Endothelial cell of umbilical vein (primary cell): ENCODE measurements around the gene ILKAP. TPM values are rescaled to one million over a fixed set of nuclear protein-coding genes. Genes with fewer than 3 reads are reported as not detected.

ENCODE experiments used
- BruUV-seq: library from RNA; stranded (reverse); fragments of 400-500 nt; replicated peaks from 2 replicates; lab custom pipeline; 2021; lab: Mats Ljungman, UMichigan
- CTCF ChIA-PET: fragments of 300-600, 350-600 bp; sonication (Branson Sonifier 250); formaldehyde crosslinking; loops from one replicate; lab custom pipeline; 2021; ENCODE audit warnings: antibody characterized with exemption, inconsistent platforms; lab: Charles Lee
- POLR2A ChIA-PET: fragments of 300-600, 350-600 bp; sonication (Branson Sonifier 250); formaldehyde crosslinking; loops from one replicate; lab custom pipeline; 2021; ENCODE audit warnings: antibody characterized with exemption, inconsistent platforms; lab: Charles Lee
- DNase-seq: peaks from one replicate; pipeline ENCODE4 v3.0.0-alpha.2; 2011; ENCODE audit warnings: low read depth, low spot score
- FAIRE-seq: peaks from 2 replicates; lab custom pipeline; 2011; peaks lifted over from hg19 to GRCh38; lab: Jason Lieb, UNC
- H2AFZ ChIP-seq: 2 replicates; pipeline ENCODE4 v1.6.0; 2012; ENCODE audit warnings: low read depth, low read length, control low read depth, inconsistent platforms
- H3K27ac ChIP-seq: 2 replicates; pipeline ENCODE4 v1.5.1; 2011; ENCODE audit warnings: low read depth, mild to moderate bottlenecking, control low read depth, low read length, moderate library complexity; ENCODE audit not compliant: insufficient read depth
- H3K27me3 ChIP-seq, 2 experiments: 2 replicates each; pipeline versions ENCODE4 v1.6.0 to v1.6.1; 2011; ENCODE audit warnings: low read length in 2 of 2, mixed read lengths in 1 of 2; ENCODE audit not compliant: control insufficient read depth in 2 of 2, insufficient read depth in 2 of 2
- H3K36me3 ChIP-seq, 2 experiments: 2 replicates in 1 of 2; 3 replicates in 1 of 2; pipeline ENCODE4 v1.5.1; 2011; ENCODE audit warnings: low read length in 2 of 2, mild to moderate bottlenecking in 1 of 2, moderate library complexity in 1 of 2; ENCODE audit not compliant: control insufficient read depth in 2 of 2, insufficient read depth in 2 of 2; ENCODE audit errors: extremely low read depth in 1 of 2
- H3K4me1 ChIP-seq: 3 replicates; pipeline ENCODE4 v1.5.1; 2011; ENCODE audit warnings: mild to moderate bottlenecking, low read length; ENCODE audit not compliant: control insufficient read depth, insufficient read depth; ENCODE audit errors: extremely low read depth
- H3K4me2 ChIP-seq: 2 replicates; pipeline ENCODE4 v1.6.1; 2011; ENCODE audit warnings: low read length, control low read depth, mixed read lengths; ENCODE audit not compliant: insufficient read depth
- H3K4me3 ChIP-seq, 3 experiments: fragments of 200-600 bp in 1 of 3; sonication (generic), shearing (Covaris generic) in 1 of 3; replicated peaks in 1 of 3; 2 replicates each; pipeline ENCODE4 v1.5.1; 2011 to 2016; ENCODE audit warnings: control low read depth in 3 of 3, low read length in 3 of 3, mild to moderate bottlenecking in 2 of 3, inconsistent platforms in 1 of 3, low read depth in 1 of 3, moderate library complexity in 1 of 3; ENCODE audit not compliant: insufficient read depth in 1 of 3
- H3K79me2 ChIP-seq: 2 replicates; pipeline ENCODE4 v1.6.0; 2012; ENCODE audit warnings: low read length, inconsistent platforms; ENCODE audit not compliant: control insufficient read depth, insufficient read depth
- H3K9ac ChIP-seq: replicated peaks from 2 replicates; pipeline ENCODE3; 2011; ENCODE audit warnings: low read length, control low read depth; ENCODE audit not compliant: insufficient read depth; ENCODE audit errors: extremely low read depth
- H3K9me1 ChIP-seq: replicated peaks from 3 replicates; pipeline ENCODE4 v1.6.0; 2011; ENCODE audit warnings: mild to moderate bottlenecking, low read length; ENCODE audit not compliant: control insufficient read depth, insufficient read depth; ENCODE audit errors: extremely low read depth
- H3K9me3 ChIP-seq: replicated peaks from 2 replicates; pipeline ENCODE4 v1.5.1; 2012; ENCODE audit warnings: low read length, inconsistent platforms; ENCODE audit not compliant: control insufficient read depth, insufficient read depth
- H4K20me1 ChIP-seq: replicated peaks from 2 replicates; pipeline ENCODE3; 2011; ENCODE audit warnings: mild to moderate bottlenecking, low read length; ENCODE audit not compliant: control insufficient read depth, insufficient read depth; ENCODE audit errors: extremely low read depth
- GATA2 ChIP-seq: IDR thresholded peaks from 2 replicates; pipeline ENCODE4 v1.7.0; 2011; ENCODE audit warnings: low read depth, mild to moderate bottlenecking, moderate library complexity, mixed read lengths, low read length; ENCODE audit not compliant: insufficient read length, insufficient read depth
- MYC ChIP-seq: IDR thresholded peaks from one replicate; pipeline ENCODE4 v1.6.1; 2011; ENCODE audit warnings: mild to moderate bottlenecking, low read depth, low read length
- POLR2A ChIP-seq: IDR thresholded peaks from 2 replicates; pipeline ENCODE4 v1.6.1; 2012; ENCODE audit warnings: low read depth, mild to moderate bottlenecking, control low read depth, low read length
- dilution Hi-C: fragments of 300-500 bp; cut with MboI; formaldehyde crosslinking; loops from one replicate; pipeline ENCODE4 v1.15.0; 2019; ENCODE audit warnings: low sequenced_read_pairs; ENCODE audit not compliant: extremely low pct_ligation_motif_present
- intact Hi-C: fragments of 100-400 bp; cut with micrococcal nuclease; formaldehyde crosslinking; loops from one replicate; pipeline ENCODE4 v1.10.0; 2022
- polyA plus RNA-seq, 4 experiments: library from polyadenylated mRNA; depleted of rRNA in 3 of 4; stranded (reverse) in 3 of 4; unstranded in 1 of 4; fragments of >200 nt; gene quantifications; 2 replicates each; pipeline versions ENCODE4 v1.2.1 to v1.2.3, GENCODE V29; 2011 to 2012; ENCODE audit warnings: missing spikeins in 1 of 4
- total RNA-seq: library from RNA; stranded (reverse); gene quantifications from 2 replicates; pipeline ENCODE4 v1.2.3, GENCODE V29; 2021
- TF ChIP-seq, protein P1 (sequence below), 2 donors: IDR thresholded peaks; 1 replicate in 1 of 2; 2 replicates in 1 of 2; pipeline ENCODE4 v1.5.1; 2011; ENCODE audit warnings: low read length in 2 of 2, mild to moderate bottlenecking in 2 of 2, moderate library complexity in 2 of 2, control low read depth in 1 of 2, inconsistent platforms in 1 of 2, low read depth in 1 of 2; ENCODE audit not compliant: insufficient read depth in 1 of 2; ENCODE audit errors: extremely low read depth in 1 of 2

The ILKAP gene
- total and polyA plus RNA-seq, 2 donors (not counting 3 experiments of a cell fraction or from before 2014, with no cell fraction given) = 49.2 to 49.8 TPM

DNA sequence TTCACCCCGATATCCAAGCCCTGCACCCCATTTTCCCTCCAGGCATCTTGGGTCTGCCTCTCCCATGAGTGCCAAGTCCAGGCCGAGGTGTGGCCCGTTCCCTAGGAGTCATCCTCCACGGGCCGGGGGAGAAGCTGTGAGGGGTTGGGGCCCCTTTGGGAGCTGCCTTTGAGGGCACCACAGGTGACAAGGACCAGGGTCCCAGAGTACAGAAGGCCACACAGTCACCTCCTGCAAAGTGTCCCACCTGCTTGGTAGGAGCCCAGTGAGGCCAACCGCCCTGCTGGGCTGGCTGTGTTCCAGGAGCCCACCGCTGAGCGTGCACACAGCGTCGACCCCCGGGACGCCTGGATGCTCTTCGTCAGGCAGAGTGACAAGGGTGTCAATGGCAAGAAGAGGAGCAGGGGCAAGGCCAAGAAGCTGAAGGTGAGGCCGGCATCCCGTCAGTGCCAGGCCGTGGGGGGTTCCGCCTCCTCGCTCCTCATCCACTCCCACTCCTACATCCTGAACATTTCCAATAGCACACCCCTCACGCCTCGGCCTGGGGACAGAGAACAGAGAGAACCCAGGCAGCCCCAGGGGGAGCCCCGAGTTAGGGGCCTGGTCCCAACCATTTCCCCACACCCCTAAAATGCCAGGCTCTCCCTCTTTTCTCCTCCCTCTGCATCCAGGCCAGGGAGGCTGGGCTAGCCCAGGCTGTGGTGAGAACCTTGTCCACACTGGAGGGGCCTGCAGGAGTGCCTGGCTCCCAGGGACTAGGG, 42.0 kb downstream of the ILKAP start:
- no peak overlapping the region for H3K4me2 ChIP-seq
- no peak overlapping the region for H3K27ac ChIP-seq
- DNase-seq = no peak
- intact Hi-C loops = no loop called here
- H3K4me3 ChIP-seq = no peak overlapping the region
- H3K36me3 ChIP-seq = no peaks in the 10 kb centered on the region
- no peaks in the 10 kb centered on the region for H3K9me3 ChIP-seq
- peaks cover 4 to 13% of the 10 kb centered on the region in 2 experiments for H3K27me3 ChIP-seq
- H3K79me2 ChIP-seq = no peaks in the 10 kb centered on the region
- ChIA-PET CTCF (interaction anchor here (1.2 to 3.2 kb wide), 3 partner anchors 8 to 303 kb away, joined by 4 to 35 read pairs (median 13); no protein-coding TSS in a partner anchor), POLR2A (no interaction called here)
- H3K9ac ChIP-seq = no peak overlapping the region
- dilution Hi-C loops = no loop called here
- TF ChIP-seq MYC = no peak
- no peaks in the 10 kb centered on the region for H4K20me1 ChIP-seq
- no TSS peak for BruUV-seq
- no peak for FAIRE-seq
- no peak overlapping the region for H2AFZ ChIP-seq
- H3K4me1 ChIP-seq = no peaks in the 10 kb centered on the region
- no peaks in the 10 kb centered on the region for H3K9me1 ChIP-seq

DNA sequence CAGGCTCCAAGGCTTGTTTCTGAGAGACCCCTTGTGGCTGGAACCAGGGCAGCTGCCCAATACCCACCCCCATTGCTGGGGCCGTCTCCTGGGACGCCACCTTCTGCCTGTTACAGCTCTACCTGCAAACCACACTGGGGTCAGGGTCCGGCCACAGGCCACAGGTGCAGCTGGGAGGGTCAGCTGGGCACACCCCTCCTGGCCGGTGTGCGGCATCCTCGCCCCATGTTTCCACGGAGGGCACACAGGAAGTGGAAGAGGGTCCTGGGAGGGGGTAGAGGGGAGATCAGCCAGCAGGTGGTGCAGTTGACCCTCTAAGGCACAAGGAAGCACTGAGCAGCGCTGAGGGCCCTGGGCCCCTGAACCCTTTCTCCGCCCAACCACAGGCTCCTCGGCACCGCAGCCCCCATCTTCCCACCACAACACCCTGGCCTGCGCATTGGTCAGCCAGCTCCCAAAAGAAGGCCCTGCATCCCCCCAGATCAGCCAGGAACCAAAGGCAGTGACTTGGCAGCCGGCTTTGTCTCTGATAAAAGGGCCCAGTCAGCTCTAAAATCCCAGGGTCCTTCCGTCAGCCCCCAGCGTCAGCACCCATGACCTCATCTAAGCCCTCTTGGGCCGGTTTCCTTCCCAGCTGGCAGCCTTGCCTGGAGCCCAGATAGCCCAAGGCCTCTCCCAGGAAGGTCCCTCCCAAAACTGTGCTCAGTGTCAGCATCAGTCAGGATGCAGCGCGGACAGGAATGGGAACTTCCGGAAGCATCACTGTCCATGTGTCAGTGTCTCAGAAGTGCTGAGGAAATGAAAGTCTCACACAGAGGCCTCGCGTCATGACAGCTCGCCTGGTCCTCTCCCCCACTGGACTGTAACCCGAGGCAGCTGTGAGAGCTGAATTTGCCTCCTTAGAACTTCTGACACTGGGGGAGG, 43.0 kb downstream of the ILKAP start:
- Histone ChIP-seq H3K27me3 (peaks cover 4 to 13% of the 10 kb centered on the region in 2 experiments), H3K4me3 (no peak overlapping the region), H3K4me2 (no peak overlapping the region), H2AFZ (no peak overlapping the region), H3K4me1 (no peaks in the 10 kb centered on the region), H3K27ac (no peak overlapping the region), H4K20me1 (no peaks in the 10 kb centered on the region), H3K79me2 (no peaks in the 10 kb centered on the region), H3K9me1 (no peaks in the 10 kb centered on the region), H3K36me3 (no peaks in the 10 kb centered on the region), H3K9ac (no peak overlapping the region), H3K9me3 (no peaks in the 10 kb centered on the region)
- dilution Hi-C loops (no loop called here), intact Hi-C loops (loop anchor here (1.0 kb wide), 1 partner anchor 103 kb away; no protein-coding TSS in a partner anchor)
- ChIA-PET CTCF (interaction anchor here (1.0 to 3.2 kb wide), 6 partner anchors 7 to 302 kb away, joined by 3 to 35 read pairs (median 4); no protein-coding TSS in a partner anchor), POLR2A (no interaction called here)
- TF ChIP-seq GATA2 = no peak
- no peak for TF ChIP-seq POLR2A
- TF ChIP-seq, protein P1, sequence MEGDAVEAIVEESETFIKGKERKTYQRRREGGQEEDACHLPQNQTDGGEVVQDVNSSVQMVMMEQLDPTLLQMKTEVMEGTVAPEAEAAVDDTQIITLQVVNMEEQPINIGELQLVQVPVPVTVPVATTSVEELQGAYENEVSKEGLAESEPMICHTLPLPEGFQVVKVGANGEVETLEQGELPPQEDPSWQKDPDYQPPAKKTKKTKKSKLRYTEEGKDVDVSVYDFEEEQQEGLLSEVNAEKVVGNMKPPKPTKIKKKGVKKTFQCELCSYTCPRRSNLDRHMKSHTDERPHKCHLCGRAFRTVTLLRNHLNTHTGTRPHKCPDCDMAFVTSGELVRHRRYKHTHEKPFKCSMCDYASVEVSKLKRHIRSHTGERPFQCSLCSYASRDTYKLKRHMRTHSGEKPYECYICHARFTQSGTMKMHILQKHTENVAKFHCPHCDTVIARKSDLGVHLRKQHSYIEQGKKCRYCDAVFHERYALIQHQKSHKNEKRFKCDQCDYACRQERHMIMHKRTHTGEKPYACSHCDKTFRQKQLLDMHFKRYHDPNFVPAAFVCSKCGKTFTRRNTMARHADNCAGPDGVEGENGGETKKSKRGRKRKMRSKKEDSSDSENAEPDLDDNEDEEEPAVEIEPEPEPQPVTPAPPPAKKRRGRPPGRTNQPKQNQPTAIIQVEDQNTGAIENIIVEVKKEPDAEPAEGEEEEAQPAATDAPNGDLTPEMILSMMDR (IDR thresholded peaks at IDR 0.05; ENCODE audit: extremely low read depth in 1 of 2, insufficient read depth in 1 of 2, low read depth in 1 of 2, low read length in 2 of 2) = peak in 1 of 2 donors; percentile 22
- no peak for TF ChIP-seq MYC
- FAIRE-seq (no peak), DNase-seq (no peak)
- BruUV-seq = no TSS peak
